HCT116 (cell line): ENCODE data around the gene ZNF33A.

Experiments
- CBX3 ChIP-seq: IDR thresholded peaks from 2 replicates; pipeline ENCODE4 v1.6.1; 2012; ENCODE audit warnings: low read depth
- CEBPB ChIP-seq: IDR thresholded peaks from 2 replicates; pipeline ENCODE4 v1.6.1; 2012; ENCODE audit warnings: low read depth
- EZH2 ChIP-seq: fragments of 200-600 bp; sonication (generic); IDR thresholded peaks from 2 replicates; pipeline ENCODE4 v1.6.1; 2017; ENCODE audit warnings: antibody characterized with exemption, mixed run types
- EZH2phosphoT487 ChIP-seq: fragments of 200-600 bp; IDR thresholded peaks from 2 replicates; pipeline ENCODE4 v1.6.1; 2018; ENCODE audit warnings: antibody characterized with exemption, borderline replicate concordance
- POLR2A ChIP-seq: IDR thresholded peaks from 2 replicates; pipeline ENCODE4 v1.7.0; 2011; ENCODE audit warnings: borderline replicate concordance; ENCODE audit not compliant: insufficient read depth, insufficient read length; ENCODE audit errors: extremely low read depth
- POLR2AphosphoS5 ChIP-seq: IDR thresholded peaks from 2 replicates; pipeline ENCODE4 v1.6.1; 2011; ENCODE audit warnings: mild to moderate bottlenecking, low read depth, low read length, moderate library complexity
- SIN3A ChIP-seq: IDR thresholded peaks from 2 replicates; pipeline ENCODE4 v1.6.1; 2012; ENCODE audit warnings: low read depth
- SP1 ChIP-seq: IDR thresholded peaks from 2 replicates; pipeline ENCODE4 v1.6.1; 2012; ENCODE audit warnings: low read depth
- TCF7L2 ChIP-seq: IDR thresholded peaks from 2 replicates; pipeline ENCODE4 v1.7.0; 2011; ENCODE audit warnings: borderline replicate concordance, inconsistent platforms; ENCODE audit not compliant: insufficient read depth, insufficient read length; ENCODE audit errors: extremely low read depth
- YY1 ChIP-seq: IDR thresholded peaks from 2 replicates; pipeline ENCODE4 v1.6.1; 2011; ENCODE audit warnings: low read length, low read depth, moderate library complexity, mild to moderate bottlenecking; ENCODE audit not compliant: insufficient replicate concordance; ENCODE audit errors: extremely low read depth
- TF ChIP-seq, protein P1 (sequence below), 3 experiments: fragments of 200-600 bp in 1 of 3; sonication (generic) in 1 of 3; IDR thresholded peaks in 2 of 3; conservative IDR thresholded peaks in 1 of 3; 2 replicates each; pipeline ENCODE4 v1.5.1; 2012 to 2017; ENCODE audit warnings: low read depth in 2 of 3, low read length in 2 of 3, antibody characterized with exemption in 1 of 3, borderline replicate concordance in 1 of 3, control low read depth in 1 of 3, mild to moderate bottlenecking in 1 of 3, mixed read lengths in 1 of 3, mixed run types in 1 of 3, moderate library complexity in 1 of 3; ENCODE audit not compliant: insufficient read depth in 1 of 3
- TF ChIP-seq, protein P2 (sequence below): IDR thresholded peaks from 2 replicates; pipeline ENCODE4 v1.6.1; 2012
- TF ChIP-seq, protein P3 (sequence below): IDR thresholded peaks from 2 replicates; pipeline ENCODE4 v1.6.1; 2012
- TF ChIP-seq, protein P4 (sequence below): IDR thresholded peaks from 2 replicates; pipeline ENCODE4 v1.6.1; 2011; ENCODE audit warnings: mild to moderate bottlenecking, low read length, moderate library complexity; ENCODE audit not compliant: insufficient replicate concordance; ENCODE audit errors: extremely low read depth

DNA sequence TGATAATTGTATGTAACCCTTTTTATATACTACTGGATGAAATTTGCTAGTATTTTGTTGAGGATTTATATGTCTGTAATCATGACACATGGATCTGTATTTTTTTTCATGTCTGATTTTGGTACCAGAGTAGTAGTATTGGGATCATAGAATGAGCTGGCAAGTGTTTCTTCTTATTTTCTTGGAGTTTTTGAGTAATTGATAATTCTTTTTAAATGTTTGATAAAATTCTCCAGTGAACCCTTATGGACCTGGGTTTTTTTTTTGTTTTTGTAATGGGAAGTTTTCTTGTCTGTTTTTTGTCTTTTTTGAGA lies 28.4 kb downstream of the ZNF33A start:
- TF ChIP-seq CBX3 = no peak
- TF ChIP-seq, protein P1, sequence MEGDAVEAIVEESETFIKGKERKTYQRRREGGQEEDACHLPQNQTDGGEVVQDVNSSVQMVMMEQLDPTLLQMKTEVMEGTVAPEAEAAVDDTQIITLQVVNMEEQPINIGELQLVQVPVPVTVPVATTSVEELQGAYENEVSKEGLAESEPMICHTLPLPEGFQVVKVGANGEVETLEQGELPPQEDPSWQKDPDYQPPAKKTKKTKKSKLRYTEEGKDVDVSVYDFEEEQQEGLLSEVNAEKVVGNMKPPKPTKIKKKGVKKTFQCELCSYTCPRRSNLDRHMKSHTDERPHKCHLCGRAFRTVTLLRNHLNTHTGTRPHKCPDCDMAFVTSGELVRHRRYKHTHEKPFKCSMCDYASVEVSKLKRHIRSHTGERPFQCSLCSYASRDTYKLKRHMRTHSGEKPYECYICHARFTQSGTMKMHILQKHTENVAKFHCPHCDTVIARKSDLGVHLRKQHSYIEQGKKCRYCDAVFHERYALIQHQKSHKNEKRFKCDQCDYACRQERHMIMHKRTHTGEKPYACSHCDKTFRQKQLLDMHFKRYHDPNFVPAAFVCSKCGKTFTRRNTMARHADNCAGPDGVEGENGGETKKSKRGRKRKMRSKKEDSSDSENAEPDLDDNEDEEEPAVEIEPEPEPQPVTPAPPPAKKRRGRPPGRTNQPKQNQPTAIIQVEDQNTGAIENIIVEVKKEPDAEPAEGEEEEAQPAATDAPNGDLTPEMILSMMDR (IDR thresholded peaks at IDR 0.05 in 2 of 3, conservative IDR thresholded peaks at IDR 0.05 in 1 of 3; ENCODE audit: borderline replicate concordance in 1 of 3, insufficient read depth in 1 of 3, low read depth in 2 of 3, low read length in 2 of 3) = no peak
- TF ChIP-seq, protein P2, sequence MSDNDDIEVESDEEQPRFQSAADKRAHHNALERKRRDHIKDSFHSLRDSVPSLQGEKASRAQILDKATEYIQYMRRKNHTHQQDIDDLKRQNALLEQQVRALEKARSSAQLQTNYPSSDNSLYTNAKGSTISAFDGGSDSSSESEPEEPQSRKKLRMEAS = no peak
- no peak for TF ChIP-seq SIN3A
- no peak for TF ChIP-seq YY1
- no peak for TF ChIP-seq POLR2A
- no peak for TF ChIP-seq TCF7L2
- TF ChIP-seq EZH2phosphoT487 = no peak
- TF ChIP-seq EZH2 = no peak
- TF ChIP-seq CEBPB = no peak
- TF ChIP-seq, protein P3, sequence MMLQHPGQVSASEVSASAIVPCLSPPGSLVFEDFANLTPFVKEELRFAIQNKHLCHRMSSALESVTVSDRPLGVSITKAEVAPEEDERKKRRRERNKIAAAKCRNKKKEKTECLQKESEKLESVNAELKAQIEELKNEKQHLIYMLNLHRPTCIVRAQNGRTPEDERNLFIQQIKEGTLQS = no peak
- no peak for TF ChIP-seq POLR2AphosphoS5
- TF ChIP-seq SP1 = no peak
- TF ChIP-seq, protein P4, sequence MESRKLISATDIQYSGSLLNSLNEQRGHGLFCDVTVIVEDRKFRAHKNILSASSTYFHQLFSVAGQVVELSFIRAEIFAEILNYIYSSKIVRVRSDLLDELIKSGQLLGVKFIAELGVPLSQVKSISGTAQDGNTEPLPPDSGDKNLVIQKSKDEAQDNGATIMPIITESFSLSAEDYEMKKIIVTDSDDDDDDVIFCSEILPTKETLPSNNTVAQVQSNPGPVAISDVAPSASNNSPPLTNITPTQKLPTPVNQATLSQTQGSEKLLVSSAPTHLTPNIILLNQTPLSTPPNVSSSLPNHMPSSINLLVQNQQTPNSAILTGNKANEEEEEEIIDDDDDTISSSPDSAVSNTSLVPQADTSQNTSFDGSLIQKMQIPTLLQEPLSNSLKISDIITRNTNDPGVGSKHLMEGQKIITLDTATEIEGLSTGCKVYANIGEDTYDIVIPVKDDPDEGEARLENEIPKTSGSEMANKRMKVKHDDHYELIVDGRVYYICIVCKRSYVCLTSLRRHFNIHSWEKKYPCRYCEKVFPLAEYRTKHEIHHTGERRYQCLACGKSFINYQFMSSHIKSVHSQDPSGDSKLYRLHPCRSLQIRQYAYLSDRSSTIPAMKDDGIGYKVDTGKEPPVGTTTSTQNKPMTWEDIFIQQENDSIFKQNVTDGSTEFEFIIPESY = no peak
